Endothelial cell (in vitro differentiated cells): ENCODE data around the gene PLSCR3. TPM values are rescaled to one million over a fixed set of nuclear protein-coding genes. Genes with fewer than 3 reads are reported as not detected.

Experiments used
- DNase-seq: peaks from one replicate; pipeline ENCODE4 v3.0.0; 2021; ENCODE audit warnings: low spot score
- H3K27ac Mint-ChIP-seq: one replicate; pipeline ENCODE4 v1.8.0; 2021; ENCODE audit warnings: mixed read lengths, inconsistent platforms; ENCODE audit not compliant: unreplicated experiment
- H3K27me3 Mint-ChIP-seq: one replicate; pipeline ENCODE4 v1.8.0; 2021; ENCODE audit warnings: mild to moderate bottlenecking, moderate library complexity, mixed read lengths, inconsistent platforms; ENCODE audit not compliant: unreplicated experiment
- H3K36me3 Mint-ChIP-seq: one replicate; pipeline ENCODE4 v1.8.0; 2021; ENCODE audit warnings: mild to moderate bottlenecking, low read depth, mixed read lengths, inconsistent platforms; ENCODE audit not compliant: unreplicated experiment
- H3K4me1 Mint-ChIP-seq: one replicate; pipeline ENCODE4 v1.8.0; 2021; ENCODE audit warnings: mild to moderate bottlenecking, mixed read lengths, inconsistent platforms; ENCODE audit not compliant: unreplicated experiment
- H3K4me3 Mint-ChIP-seq: one replicate; pipeline ENCODE4 v1.8.0; 2021; ENCODE audit warnings: mild to moderate bottlenecking, mixed read lengths, inconsistent platforms; ENCODE audit not compliant: unreplicated experiment
- H3K9me3 Mint-ChIP-seq: one replicate; pipeline ENCODE4 v1.8.0; 2021; ENCODE audit warnings: mixed read lengths, inconsistent platforms; ENCODE audit not compliant: unreplicated experiment
- total RNA-seq: library from RNA; stranded (reverse); fragmentation: NEBNext Ultra II Directional; extraction: Animal tissue kit (Norgen Biotek cat#: 25700); gene quantifications from one replicate; pipeline ENCODE4 v1.2.1, GENCODE V29; 2021; ENCODE audit not compliant: unreplicated experiment
- TF ChIP-seq, protein P1 (sequence below): fragments of 200-600 bp; sonication (generic); IDR thresholded peaks from one replicate; pipeline ENCODE4 v1.5.0; 2021; ENCODE audit warnings: antibody characterized with exemption; ENCODE audit not compliant: unreplicated experiment

PLSCR3 gene
- total RNA-seq, 1 donor from 2014 or later = 74.2 TPM

DNA sequence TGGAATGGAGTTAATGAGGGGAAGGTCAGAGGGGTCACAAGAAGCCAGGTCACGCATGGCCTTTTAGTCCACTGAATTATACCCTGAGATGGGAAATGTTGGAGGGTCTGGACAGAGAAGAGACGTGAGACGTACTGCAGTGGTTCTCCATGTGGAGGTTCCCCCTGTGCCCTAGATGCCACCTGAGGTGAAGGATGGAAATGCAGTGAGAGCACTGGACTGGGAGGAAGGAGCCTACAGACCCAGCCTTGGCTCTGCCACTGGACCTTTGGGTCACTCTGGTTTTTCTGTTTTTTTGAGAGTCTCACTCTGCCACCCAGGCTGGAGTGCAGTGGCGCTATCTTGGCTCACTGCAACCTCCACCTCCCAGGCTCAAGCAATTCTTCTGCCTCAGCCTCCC is 1.8 kb upstream of the PLSCR3 start:
- Mint-ChIP-seq H3K4me3 (no peak overlapping the region), H3K36me3 (no peaks in the 10 kb centered on the region), H3K27me3 (peaks cover 10% of the 10 kb centered on the region), H3K9me3 (no peaks in the 10 kb centered on the region), H3K27ac (no peak overlapping the region), H3K4me1 (peaks cover 22% of the 10 kb centered on the region)
- DNase-seq = no peak
- TF ChIP-seq, protein P1, sequence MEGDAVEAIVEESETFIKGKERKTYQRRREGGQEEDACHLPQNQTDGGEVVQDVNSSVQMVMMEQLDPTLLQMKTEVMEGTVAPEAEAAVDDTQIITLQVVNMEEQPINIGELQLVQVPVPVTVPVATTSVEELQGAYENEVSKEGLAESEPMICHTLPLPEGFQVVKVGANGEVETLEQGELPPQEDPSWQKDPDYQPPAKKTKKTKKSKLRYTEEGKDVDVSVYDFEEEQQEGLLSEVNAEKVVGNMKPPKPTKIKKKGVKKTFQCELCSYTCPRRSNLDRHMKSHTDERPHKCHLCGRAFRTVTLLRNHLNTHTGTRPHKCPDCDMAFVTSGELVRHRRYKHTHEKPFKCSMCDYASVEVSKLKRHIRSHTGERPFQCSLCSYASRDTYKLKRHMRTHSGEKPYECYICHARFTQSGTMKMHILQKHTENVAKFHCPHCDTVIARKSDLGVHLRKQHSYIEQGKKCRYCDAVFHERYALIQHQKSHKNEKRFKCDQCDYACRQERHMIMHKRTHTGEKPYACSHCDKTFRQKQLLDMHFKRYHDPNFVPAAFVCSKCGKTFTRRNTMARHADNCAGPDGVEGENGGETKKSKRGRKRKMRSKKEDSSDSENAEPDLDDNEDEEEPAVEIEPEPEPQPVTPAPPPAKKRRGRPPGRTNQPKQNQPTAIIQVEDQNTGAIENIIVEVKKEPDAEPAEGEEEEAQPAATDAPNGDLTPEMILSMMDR = no peak

DNA sequence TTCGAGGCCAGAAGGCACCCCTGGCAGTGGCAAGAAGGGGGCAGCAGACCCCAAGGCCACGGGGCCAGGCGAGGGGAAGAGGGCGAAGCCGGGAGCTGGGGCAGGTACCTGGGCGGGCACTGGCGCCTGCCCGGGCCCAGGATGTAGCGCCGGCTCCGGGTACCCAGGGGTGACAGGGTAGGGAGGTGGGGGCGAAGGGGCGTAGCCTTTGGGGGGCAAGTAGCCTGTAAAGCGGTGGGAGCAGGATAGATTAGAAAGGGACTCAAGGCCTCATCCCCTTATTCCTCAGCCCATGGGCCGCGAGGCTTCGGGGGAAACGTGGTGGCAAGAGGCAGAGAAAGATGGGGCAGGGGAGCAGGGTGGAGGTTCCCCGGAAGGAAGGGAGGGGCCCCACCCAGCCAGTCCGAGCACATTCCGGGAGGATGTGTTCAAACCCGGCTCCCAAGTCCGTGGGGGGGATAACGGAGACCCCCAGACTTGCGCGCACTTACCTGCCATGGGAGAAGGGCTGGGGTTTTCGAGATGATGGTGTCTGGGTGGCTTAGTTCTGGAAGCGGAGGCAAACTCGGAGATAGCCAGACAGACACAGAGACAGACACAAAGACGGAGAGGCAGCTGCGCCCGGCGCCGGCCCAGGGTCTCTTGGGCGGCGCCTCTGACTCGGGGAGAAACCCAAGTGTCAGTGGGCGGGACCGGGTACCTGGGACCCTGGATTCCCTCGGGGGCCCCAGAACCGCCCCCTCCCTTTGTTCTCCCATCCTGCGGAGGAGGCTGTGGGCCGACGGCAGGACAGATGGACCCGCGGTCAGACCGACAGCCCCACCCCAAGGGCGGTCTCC is 493 bp downstream of the PLSCR3 start:
- Mint-ChIP-seq H3K4me1 (peaks cover 40% of the 10 kb centered on the region), H3K27me3 (peaks cover 15% of the 10 kb centered on the region), H3K9me3 (no peaks in the 10 kb centered on the region), H3K36me3 (peaks cover 13% of the 10 kb centered on the region), H3K27ac (no peak overlapping the region), H3K4me3 (peak overlapping the region; percentile 93)
- no peak for DNase-seq
- TF ChIP-seq, protein P1 = no peak

DNA sequence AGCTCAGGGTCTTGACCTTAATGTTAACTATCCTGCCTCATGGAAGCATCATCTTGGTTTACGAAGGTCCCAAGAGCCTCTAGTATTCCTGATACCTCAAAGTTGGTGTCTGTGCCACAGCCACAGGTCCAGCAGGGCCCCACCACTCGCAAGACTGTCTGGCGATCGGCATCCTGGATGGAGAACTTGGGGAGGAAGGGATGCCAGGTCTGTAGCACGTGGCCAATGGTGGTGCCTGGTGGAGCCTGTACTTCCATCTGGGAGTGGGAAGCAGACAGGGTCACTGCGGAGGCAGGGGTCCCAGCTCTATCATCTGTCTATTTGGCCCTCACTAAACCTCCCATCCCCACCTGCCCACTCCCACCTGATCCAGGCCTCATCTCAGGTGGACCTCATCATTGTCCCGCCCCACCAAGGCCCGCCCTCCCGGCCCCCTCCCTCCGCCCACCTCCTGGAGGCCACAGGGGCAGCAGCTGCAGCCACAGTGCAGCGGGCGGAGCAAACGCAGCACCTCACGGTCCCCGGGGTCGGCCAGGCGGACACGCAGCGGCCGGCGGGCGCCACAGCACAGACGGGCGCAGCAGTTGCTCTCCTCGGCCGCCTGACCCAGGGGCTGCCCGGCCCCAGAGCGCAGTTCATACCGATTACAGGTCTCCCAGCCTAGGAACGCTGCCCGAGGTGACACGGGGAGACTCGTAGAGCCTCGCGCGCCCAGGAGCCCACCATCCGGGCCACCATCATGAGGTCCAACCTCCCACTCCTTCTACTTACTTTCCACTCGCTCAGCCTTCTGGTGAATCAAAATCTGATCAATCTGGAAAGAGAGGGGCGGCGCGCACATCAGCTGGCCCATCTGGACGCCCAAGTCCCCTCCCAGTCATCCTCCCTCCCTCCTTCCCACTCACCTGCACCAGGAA is 1.4 kb downstream of the PLSCR3 start:
- Mint-ChIP-seq H3K4me3 (peak overlapping the region; percentile 85), H3K9me3 (no peaks in the 10 kb centered on the region), H3K27me3 (peaks cover 15% of the 10 kb centered on the region), H3K4me1 (peaks cover 40% of the 10 kb centered on the region), H3K27ac (no peak overlapping the region), H3K36me3 (peaks cover 13% of the 10 kb centered on the region)
- no peak for DNase-seq
- TF ChIP-seq, protein P1 = no peak

DNA sequence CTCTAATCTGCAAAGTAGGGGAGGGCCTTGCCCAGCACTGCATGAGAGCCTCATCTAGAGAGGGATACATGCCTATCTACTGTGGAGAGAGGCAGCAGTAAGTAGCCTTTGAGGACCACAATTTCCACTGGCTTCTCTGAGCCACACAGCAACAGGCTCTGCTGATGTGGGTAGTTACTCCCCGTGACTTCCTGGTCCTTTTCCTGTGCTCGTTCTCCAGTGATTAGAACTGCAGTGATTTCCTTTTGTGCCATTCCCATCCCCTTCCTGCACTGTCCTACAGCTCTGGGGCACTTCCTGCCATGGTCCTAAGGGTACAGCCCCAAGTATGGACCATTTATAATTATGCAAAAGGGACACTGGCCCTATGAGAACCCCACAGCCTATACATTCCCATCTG is 3.0 kb downstream of the PLSCR3 start:
- Mint-ChIP-seq H3K4me1 (peaks cover 40% of the 10 kb centered on the region), H3K36me3 (peaks cover 13% of the 10 kb centered on the region), H3K27me3 (peaks cover 14% of the 10 kb centered on the region), H3K4me3 (peak overlapping the region; percentile 69), H3K9me3 (no peaks in the 10 kb centered on the region), H3K27ac (peak overlapping the region; percentile 81)
- no peak for DNase-seq
- TF ChIP-seq, protein P1 = no peak
